Renal cortical epithelial cell (primary cell): ENCODE results near the gene KCNQ2. TPM values are rescaled to one million over a fixed set of nuclear protein-coding genes. Genes with fewer than 3 reads are reported as not detected.

Experiments
- DNase-seq: peaks from one replicate; pipeline ENCODE4 v3.0.0-alpha.2; 2011; ENCODE audit warnings: low read depth
- total RNA-seq: library from RNA; depleted of rRNA; stranded (reverse); fragments of >200 nt; gene quantifications from 2 replicates; pipeline ENCODE4 v1.2.3, GENCODE V29; 2014

KCNQ2 gene
- total RNA-seq, 1 donor from 2014 or later = not detected

DNA sequence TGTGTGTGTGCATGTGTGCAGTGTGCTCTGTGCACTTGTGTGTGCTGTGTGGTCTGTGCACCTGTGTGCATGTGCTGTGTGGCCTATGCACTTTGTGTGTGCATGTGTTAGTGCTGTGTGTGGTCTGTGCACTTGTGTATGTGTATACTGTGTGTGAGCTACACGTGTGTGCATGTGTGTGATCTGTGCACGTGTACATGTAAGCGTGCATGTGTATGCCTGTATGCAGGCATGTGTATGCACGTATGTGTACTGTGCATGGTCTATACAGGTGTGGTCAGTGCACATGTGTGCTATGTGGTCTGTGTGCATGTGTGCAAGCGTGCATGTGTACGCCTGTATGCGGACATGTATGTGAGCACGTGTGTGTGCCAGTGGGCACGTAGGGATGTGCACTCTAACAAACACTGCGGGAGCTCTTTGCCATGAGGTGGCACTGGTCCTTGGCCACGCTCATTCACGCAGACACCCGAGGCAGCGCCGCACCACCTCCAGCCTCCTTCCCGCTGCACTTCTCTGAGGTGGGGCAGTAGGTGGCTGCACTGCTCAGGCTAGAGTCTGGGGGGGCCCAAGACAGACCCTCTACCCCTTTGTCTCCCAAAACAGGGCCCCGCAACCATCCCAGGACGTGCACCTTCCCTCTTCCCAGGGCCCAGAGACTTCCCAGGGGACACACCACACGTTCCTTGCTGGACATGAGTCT is 68.9 kb downstream of the KCNQ2 start:
- no peak for DNase-seq

DNA sequence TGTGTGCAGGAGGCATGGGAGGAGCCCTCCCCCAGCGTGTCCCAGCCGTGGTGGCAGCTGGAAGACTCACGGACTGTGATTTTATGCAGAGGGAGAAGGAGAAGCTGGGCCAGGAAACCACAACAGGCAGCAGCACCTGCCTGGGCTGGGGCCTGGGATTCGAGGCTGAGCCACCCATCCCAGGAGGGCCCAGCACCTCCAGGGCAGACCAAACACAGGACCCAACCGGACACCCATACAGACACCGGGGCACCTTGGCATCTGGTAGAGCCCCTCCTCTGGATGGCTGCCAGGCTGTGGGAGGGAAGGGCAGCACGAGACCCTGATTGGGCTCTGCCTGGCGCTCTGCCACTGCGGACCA is 69.6 kb downstream of the KCNQ2 start:
- no peak for DNase-seq

DNA sequence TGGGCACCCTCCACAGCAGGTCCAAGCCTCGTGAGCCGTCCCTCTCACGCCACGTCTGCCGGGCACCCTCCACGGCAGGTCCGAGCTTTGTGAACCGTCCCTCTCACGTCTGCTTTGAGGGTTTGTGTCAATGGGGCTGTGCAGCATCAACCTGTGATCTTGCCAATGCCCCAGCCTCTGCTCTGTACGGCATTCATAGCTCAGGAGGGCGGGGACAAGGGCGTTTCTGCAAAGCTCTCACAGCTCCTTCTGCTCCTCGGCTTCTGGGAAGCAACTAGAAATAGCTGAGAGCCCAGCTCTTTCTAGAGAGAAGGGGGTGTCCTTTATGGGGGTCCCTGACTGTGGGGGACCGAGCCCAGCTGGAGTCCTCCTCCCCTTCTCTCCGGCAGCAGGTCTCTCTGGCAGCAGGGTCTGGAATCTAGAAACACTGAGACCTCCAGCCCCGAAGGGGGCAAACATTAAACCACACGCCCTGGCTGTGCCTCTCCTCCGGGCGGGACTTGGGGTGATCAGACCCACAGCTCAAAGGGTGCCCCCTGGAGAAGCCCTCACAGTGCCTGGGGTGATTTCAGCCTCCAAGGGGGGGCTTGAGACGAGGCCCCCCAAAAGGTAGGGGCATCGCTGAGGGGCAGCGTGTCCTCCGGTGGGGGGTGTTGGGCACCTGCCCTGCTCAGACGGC is 70.1 kb downstream of the KCNQ2 start:
- DNase-seq = no peak

DNA sequence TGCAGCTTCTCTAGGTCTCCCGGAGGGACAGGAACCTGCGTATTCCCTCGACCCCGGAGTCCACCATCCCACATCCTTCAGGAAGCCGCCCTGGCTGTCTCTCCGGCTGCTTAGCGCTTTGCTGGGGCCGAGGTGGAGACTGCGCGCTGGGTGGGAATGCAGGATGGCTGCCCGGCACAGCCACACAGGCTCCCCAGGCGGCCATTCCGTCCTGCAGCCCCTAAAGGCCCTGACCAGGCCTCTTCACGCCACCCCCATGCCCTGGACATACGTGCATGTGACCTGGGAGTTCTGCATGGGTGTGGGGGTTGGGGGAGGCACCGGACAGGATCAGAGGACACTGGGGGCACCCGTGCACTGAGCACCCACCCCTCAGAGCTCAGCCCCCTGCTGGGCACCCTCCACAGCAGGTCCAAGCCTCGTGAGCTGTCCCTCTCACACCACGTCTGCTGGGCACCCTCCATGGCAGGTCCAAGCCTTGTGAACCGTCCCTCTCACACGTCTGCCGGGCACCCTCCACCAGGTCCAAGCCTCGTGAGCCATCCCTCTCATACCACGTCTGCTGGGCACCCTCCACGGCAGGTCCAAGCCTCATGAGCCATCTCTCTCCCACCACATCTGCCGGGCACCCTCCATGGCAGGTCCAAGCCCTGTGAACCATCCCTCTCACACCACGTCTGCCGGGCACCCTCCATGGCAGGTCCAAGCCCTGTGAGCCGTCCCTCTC is 70.9 kb downstream of the KCNQ2 start:
- no peak for DNase-seq

DNA sequence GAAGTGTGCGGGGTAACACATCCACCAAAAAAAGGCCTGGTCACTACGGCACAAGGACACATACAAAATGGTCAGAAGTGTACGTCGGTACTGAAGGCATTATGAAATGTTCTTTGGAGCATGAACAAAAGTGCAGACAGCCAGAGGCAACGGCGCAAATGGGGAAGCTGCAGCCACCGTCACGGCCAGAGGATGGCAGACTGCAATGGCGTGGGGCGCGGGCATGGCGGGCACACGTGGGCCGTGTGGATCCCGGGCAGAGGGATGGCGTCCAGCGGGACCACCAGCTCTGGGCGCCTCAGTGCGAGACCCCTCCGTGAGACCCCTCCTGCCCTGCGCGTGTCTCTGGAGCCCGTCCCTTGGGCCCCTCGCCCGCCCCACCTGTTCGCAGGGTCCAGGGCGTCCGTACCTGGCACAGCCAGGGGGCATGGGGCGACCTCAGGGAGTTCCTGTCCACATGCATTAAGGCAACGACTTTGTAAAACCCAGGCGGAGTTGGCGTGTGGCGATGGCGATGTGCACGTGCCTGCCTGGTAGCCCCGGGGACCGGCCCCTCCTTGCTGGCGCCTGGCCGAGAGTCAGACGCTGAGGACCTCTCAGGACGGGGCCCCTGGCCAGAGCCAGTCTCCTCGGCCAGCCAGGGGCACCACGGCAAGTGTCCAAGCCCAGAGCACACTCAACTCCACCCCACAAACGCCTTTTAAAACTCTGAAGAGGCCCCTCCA is 71.8 kb downstream of the KCNQ2 start:
- DNase-seq = no peak

DNA sequence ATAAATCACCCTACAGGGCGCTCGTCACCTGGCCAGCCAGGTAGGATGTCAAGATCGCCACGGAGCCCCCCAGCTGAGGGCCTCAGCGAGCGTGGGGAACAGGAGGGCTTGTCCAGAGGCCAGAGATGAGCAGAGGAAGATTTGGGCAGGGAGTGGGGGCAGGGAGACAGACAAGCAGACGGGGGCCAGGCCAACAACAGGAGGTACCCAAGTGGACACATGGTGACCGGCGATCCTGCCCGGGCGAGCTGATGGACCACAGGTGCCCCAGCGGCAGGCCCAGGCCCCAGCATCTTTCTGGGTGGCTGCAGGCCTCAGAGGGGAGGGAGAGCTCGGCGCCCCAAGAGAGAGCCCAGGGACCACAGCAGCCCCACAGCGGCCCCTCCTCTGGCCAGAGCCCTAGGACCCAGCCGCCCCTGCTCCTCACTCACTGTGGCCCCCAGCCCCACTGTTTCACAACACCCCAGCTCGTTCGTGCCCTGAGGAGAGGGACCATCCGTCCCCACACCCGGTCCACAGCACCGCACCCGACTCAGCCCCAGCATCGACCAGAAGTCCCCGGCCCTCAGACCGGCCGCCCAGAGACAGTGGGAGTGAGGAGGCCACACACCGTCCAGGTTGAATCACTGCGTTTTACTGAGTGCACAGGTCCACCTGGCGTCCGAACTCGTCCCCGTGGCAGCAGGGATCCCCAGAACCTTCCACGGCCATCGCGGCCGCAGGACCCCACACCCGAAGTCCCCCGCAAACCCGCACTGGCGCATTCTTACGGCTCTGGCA is 72.7 kb downstream of the KCNQ2 start:
- DNase-seq = no peak

DNA sequence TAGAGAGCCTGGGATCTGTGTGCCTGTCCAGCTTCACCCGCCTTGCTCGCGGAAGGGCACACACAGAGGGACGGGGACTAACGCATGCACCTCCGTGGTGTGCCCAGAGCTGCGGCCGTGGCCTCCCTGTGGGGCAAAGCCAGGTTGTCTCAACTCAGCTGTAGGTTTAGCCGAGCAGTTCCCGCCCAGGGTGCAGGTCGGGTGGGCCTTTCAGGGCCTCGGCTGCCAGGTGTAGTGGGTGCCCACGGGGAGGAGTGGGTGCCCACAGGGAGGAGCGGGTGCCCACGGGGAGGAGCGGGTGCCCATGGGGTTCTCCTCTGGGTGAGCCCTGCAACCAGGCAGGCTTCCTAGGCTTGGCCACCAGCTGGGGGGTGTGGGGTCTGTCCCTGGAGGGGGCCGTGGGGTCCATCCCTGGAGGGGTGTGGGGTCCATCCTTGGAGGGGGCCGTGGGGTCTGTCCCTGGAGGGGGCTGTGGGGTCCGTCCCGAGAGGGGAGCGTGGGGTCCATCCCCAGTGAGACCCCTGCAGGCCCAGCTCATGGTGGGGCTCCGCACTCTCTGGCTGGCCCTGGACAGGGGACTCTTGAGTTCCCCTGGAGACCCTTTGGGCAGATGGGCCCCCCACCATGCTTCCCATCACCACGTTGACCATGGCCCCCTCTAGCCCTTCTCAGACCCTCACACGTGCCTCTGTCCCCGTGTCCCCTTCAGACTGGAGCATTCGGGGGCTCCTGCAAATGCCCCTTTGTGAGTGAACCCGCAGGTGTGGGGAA is 73.5 kb downstream of the KCNQ2 start:
- DNase-seq = no peak

DNA sequence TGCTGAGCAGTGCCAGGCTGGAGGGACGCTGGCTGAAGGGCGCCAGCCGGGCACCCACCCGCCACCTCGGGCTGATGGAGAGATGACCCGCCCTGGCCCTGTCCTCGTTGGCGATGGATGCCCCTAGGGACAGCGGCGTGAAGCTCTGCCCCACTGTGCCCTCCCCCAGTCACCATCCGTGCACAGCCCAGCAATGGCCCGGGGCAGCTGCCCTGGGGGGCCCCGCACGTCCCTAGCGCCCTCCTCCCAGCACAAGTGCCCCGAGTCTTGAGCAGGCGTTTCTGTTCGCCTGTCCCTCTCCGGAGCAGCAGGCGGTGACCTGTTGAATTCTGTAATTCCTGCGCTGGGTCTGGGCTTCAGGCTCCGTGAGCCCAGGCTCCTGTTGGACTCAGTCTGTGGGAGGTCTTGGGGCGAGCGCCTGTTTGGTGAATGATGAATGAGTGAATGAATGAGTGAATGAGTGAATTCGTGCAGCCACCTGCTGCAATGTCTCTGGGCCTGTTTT is 74.5 kb downstream of the KCNQ2 start:
- DNase-seq = no peak

DNA sequence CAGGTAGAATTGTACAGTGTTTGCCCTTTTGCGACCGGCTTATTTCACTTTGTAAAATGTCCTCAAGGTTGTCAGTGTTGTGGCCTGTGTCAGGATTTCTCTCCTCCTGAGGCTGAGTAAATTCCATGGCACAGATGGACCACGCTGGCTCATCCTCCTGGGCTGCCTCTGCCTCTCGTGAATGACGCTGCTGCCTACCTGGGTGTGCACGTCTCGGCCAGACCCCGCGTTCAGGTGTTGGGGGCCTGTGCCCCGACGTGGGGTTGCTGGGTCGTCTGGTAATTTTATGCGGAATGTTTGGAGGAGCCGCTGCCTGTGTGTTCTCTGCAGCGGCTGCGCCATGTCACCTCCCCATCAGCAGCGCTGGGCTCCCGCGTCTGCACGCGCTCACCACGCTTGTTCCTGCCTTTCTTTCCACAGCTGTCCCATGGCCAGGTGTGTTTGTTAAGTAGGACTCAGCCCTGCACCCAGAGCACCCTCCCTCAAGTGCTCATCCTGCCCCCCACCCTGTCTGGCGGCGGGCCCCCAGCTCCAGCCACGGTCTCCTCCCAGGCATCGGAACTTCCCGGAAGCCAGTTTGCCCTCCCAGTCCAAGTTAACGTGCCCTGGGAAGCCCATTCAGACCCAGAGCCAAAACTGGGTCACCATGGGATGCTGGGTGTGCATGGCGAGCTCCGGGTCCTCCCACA is 75.2 kb downstream of the KCNQ2 start:
- no peak for DNase-seq

DNA sequence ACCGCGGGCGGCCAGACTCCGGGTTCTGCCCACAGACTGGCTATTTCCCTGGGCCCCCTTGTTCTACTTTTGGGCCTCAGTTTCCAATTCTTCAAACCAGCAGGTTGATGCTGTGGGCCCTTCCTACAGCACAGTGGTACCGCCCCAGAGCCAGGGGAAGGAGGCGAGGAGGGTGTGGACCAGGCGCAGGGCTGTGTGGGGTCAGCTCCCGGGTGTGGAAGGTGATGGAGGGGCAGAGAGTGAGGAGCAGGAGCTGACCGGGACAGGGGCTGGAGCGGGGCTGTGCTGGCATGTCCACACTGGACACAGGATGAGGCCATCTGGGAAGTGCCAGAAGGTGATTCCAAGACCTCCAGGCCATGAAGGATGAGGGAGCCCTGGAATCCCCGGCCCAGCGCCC is 76.2 kb downstream of the KCNQ2 start:
- no peak for DNase-seq

DNA sequence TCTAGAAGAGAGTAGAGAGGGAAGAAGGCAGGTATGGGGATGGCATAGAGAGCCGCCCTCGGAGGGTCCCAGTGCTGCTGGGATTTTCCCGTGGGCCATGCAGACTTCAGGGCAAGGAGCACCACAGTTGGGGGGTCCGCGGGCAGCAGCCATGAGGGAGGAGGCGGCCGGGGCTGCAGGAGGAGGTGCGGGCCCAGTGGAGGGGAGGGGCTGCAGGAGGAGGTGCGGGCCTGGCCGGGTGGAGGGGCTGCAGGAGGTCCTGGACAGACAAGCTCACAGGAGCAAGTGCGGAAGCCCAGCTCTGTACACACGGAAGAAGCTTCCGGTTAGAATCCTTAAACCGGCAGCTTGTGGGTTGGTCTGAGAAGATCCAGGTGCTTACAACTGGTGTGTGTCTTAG is 76.7 kb downstream of the KCNQ2 start:
- no peak for DNase-seq

DNA sequence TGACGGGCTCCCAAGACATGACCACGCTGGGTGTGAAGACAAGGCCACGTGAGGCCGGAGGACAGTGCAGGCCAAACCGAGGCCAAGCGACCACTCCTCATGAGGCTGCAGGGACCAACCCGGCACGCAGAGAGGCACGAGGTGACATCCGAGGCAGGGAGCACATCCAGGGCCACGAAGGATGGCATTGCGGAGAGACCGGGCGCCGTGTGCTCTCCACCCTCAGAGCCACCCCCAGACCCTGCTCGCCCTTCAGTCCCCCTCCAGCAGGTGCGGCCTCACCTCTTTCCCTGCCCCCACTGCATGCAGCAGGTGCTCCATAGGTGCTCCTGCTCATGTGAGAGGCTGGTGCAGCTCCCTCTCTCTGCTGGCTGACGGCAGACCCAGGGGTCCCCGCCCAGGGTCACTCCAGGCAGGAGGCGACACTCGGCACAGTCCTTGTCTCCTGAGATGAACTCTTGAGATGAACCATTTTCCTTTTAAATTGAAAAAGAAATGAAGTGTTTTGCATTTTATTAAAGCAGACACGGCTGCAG is 77.5 kb downstream of the KCNQ2 start:
- DNase-seq = no peak

DNA sequence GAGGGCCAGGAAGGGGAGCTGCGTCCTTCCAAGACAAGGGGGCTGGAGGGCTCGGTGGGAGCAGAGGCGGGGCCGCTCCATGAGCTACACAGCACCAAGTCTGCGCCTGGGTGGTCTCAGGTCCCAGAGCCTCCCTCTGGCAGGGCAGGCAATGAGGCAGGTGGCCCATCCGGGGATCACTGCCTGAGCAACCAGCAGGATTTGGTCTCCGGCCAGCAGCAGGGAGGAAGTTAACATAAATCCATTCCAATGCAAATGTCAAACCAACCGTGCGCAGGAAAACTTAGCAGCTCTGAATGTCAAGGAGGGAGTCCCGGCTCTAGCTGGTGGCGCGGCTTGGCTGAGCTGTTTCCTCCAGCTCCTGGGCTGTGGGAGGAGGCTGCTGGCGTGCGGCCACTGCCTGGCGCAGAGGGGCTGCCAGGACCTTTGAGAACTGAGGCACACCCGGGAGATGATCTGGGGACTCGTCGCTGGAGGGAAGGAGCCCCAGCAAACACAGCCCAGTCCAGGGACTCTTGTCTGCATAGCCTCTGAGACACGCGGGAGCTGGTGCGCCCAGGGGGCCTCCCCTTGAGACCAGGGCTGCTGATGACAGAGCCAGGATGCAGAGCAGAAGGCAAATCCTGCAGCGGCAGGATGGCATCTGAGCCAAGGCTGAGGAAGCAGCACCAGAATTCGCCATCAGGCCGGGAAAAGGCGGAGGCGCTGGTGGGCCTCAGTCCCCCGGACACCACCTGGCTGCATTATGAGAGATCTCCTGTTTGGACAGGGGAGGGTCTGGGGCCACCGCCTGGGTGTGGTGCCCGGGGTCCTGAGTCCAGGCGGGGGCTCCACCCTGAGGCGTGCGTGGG is 78.2 kb downstream of the KCNQ2 start:
- DNase-seq = no peak

DNA sequence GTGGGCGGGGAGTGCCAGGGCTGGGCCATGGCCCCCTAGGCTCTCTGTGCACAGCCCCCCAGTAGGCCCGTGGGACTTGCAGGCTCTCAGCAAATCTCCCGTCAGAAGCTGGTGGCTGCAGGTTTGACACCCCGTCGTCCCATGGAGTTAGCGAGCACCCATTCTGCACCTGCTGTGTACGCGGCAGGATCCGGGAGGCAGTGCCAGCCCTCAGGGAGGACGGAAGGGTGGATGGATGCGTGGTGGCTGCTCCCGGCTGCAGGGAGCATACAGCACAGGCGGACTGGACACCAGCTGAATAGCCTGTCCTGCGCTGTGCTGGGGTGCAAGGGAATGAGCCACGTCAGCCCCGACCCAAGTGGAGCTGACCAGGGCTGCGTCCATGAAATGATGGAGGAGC is 78.9 kb downstream of the KCNQ2 start:
- DNase-seq = no peak

DNA sequence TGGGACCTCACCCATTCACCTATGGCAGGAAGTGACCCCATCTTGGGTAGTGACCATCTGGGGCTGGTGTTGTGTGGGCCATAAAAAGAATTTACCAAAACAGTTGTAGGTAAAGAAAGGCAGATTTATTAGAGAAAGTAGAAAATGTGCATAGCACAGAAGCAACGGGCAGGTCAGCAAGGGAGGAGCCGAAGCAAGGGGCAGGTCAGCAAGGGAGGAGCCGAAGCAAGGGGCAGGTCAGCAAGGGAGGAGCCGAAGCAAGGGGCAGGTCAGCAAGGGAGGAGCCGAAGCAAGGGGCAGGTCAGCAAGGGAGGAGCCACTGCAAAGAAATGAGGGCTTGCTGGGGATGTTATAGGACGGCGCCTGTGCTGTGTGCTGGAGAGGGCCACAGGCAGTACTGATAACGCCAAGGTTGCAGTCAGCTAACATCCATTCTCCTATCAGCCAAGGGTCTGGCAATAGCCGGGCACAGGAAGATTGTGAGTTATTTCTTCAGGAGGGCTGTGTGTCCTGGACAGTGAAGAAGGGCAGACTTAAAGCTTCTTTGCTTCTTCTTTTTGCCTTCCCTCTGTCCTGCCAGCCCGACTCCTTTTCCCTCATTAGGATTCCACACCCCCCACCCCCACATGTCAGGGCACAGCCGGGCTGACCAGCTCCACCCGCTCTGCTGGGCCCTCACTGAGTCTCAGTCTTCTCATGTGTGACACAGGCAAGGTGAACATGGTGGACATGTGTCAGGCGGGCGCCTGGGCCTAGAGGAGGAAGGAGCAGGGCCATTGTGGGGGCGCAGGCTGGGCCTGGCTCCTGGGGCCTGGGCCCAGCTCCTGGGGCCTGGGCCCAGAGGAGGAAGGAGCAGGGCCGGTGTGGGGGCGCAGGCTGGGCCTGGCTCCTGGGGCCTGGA is 79.7 kb downstream of the KCNQ2 start:
- no peak for DNase-seq

DNA sequence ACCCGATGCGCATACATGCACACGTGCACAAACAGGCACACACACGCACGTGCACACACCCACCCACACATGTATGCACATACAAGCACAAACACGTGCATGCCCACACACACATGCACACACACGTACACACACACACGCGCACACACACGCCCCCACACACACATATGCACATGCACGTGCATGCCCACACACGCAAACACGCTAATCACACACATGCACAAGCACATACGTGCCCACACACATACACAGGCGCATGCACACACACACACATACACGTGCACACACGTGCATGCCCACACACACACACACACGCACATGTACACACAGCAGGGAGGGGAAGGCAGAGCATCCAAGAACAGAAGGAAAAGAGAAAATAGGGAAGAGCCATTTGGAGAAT is 84.5 kb downstream of the KCNQ2 start:
- DNase-seq = no peak

DNA sequence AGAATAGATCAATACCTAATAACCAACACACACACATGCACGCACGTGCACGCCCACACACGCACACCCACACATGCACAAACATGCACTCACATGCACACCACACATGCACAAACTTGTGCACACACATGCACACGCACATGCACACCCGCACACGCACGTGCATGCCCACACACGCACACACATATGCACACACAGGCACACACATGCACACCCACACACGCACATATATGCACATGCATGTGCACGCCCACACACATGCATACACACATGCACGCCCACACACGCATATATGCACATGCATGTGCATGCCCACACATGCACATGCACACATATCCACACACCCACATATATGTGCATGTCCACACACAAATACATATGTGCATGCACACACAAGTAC is 85.1 kb downstream of the KCNQ2 start:
- DNase-seq = no peak

DNA sequence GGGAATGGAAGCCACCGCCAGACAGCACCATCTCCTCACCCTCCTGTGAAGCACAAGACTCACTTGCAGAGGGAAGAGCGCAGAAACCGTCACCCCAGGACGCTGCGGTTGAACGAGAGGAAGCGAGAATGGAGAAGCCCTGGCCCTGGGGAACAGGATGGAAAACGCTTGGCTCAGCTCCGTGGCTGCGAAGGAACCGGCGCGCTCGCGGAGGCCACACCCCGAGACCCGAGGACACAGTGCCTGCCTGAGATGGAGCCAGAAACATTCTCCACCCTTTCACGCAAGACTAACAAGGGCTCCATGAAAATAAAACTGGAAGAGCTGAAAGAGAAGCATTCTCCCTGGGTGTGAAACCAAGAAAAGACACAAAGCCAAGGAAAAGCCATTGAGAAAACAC is 86.0 kb downstream of the KCNQ2 start:
- no peak for DNase-seq
